HEK293T (cell line): Measurements from ENCODE around the gene HCRTR1.
A peak's percentile ranks its signal among the peaks of the same experiment; 100 is the strongest.

Source experiments
- CTCF ChIA-PET: fragments of 350-600 bp; formaldehyde crosslinking; extraction: SDS; loops from one replicate; lab custom pipeline; 2021; ENCODE audit warnings: antibody characterized with exemption, inconsistent platforms; lab: Yijun Ruan, JAX
- POLR2A ChIA-PET: fragments of 350-600 bp; formaldehyde crosslinking; extraction: SDS; loops from one replicate; lab custom pipeline; 2020; ENCODE audit warnings: antibody characterized with exemption, inconsistent platforms; lab: Yijun Ruan, JAX
- DNase-seq: peaks from one replicate; pipeline ENCODE4 v3.0.0; 2012; ENCODE audit warnings: mixed read lengths; ENCODE audit errors: extremely low spot score
- ARNT ChIP-seq: fragments of 450-650 bp; IDR thresholded peaks from 2 replicates; pipeline ENCODE4 v1.6.1; 2017; ENCODE audit warnings: mild to moderate bottlenecking
- BHLHE40 ChIP-seq: fragments of 450-650 bp; IDR thresholded peaks from 2 replicates; pipeline ENCODE4 v1.6.1; 2016; ENCODE audit warnings: mild to moderate bottlenecking, moderate library complexity, borderline replicate concordance
- CTBP1 ChIP-seq: fragments of 450-650 bp; IDR thresholded peaks from 2 replicates; pipeline ENCODE4 v1.6.1; 2016; ENCODE audit warnings: borderline replicate concordance
- ELF4 ChIP-seq: fragments of 450-650 bp; IDR thresholded peaks from 2 replicates; pipeline ENCODE4 v1.6.1; 2017; ENCODE audit warnings: antibody characterized with exemption
- FOXA1 ChIP-seq: fragments of 450-650 bp; IDR thresholded peaks from 2 replicates; pipeline ENCODE4 v1.6.1; 2016; ENCODE audit warnings: mild to moderate bottlenecking
- FOXK2 ChIP-seq: fragments of 450-650 bp; IDR thresholded peaks from 2 replicates; pipeline ENCODE4 v1.6.1; 2016; ENCODE audit warnings: mild to moderate bottlenecking
- FOXM1 ChIP-seq: fragments of 450-650 bp; IDR thresholded peaks from 2 replicates; pipeline ENCODE4 v1.6.1; 2017; ENCODE audit warnings: mild to moderate bottlenecking, borderline replicate concordance
- HDGF ChIP-seq: fragments of 450-650 bp; IDR thresholded peaks from 2 replicates; pipeline ENCODE4 v1.6.1; 2017; ENCODE audit warnings: antibody characterized with exemption, borderline replicate concordance
- L3MBTL2 ChIP-seq: fragments of 450-650 bp; conservative IDR thresholded peaks from 2 replicates; pipeline ENCODE4 v1.6.1; 2016; ENCODE audit warnings: mild to moderate bottlenecking
- LEF1 ChIP-seq: fragments of 450-650 bp; IDR thresholded peaks from 2 replicates; pipeline ENCODE4 v1.6.1; 2017; ENCODE audit warnings: mild to moderate bottlenecking, borderline replicate concordance
- NFRKB ChIP-seq: fragments of 450-650 bp; IDR thresholded peaks from 2 replicates; pipeline ENCODE4 v1.6.1; 2016; ENCODE audit warnings: mild to moderate bottlenecking, moderate library complexity
- PKNOX1 ChIP-seq: fragments of 450-650 bp; IDR thresholded peaks from 2 replicates; pipeline ENCODE4 v1.6.1; 2016
- SP1 ChIP-seq: fragments of 450-650 bp; IDR thresholded peaks from 2 replicates; pipeline ENCODE4 v1.6.1; 2017
- SUZ12 ChIP-seq: fragments of 450-650 bp; IDR thresholded peaks from 2 replicates; pipeline ENCODE4 v1.6.1; 2016; ENCODE audit warnings: mild to moderate bottlenecking
- TARDBP ChIP-seq: fragments of 450-650 bp; IDR thresholded peaks from 2 replicates; pipeline ENCODE4 v1.6.1; 2016
- ZNF384 ChIP-seq: fragments of 450-650 bp; IDR thresholded peaks from 2 replicates; pipeline ENCODE4 v1.6.1; 2016

HCRTR1 gene

DNA sequence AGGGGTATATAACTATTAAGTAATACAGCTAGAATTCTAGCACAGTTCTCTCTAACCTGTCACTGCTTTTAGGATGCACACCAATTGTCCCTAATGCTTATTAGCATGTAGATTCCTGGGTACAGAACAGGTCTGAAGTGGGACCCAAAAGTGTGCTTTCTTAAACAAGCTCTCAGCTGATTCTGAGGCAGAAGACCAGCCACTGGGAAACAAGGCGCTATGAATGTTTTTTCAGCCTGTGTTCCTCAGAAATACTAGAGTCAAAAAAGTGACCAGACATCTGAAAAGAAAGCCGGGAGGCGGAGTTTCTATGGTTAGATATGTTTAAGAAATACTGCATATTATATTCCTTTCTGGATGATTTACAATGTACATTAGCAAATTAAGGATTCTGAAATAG lies 25.4 kb downstream of the HCRTR1 start:
- TF ChIP-seq FOXA1 (no peak), SP1 (no peak), ZNF384 (no peak), L3MBTL2 (no peak), BHLHE40 (no peak), NFRKB (no peak), ELF4 (no peak), CTBP1 (no peak), LEF1 (no peak)
- no peak for DNase-seq
- POLR2A ChIA-PET: interaction anchor here (1.2 kb wide), 2 partner anchors 10 to 140 kb away, joined by 3 read pairs; no protein-coding TSS in a partner anchor
- CTCF ChIA-PET: no interaction called here

GRCh38 chr1:31643976-31644559 lies 26.6 kb downstream of the HCRTR1 start:
- DNase-seq: no peak
- POLR2A ChIA-PET: interaction anchor here (1.0 to 1.1 kb wide), 2 partner anchors 9 to 23 kb away, joined by 3 to 4 read pairs; no protein-coding TSS in a partner anchor
- no peak for TF ChIP-seq NFRKB
- TF ChIP-seq PKNOX1: no peak
- TF ChIP-seq ARNT: no peak
- no peak for TF ChIP-seq SP1
- no peak for TF ChIP-seq TARDBP
- no peak for TF ChIP-seq ELF4
- TF ChIP-seq HDGF: no peak
- TF ChIP-seq ZNF384: no peak
- no peak for TF ChIP-seq BHLHE40
- no peak for TF ChIP-seq SUZ12
- TF ChIP-seq FOXK2: no peak
- TF ChIP-seq L3MBTL2: no peak
- CTCF ChIA-PET: interaction anchor here (0.6 to 2.2 kb wide), 3 partner anchors 11 to 144 kb away, joined by 3 to 7 read pairs (median 5); no protein-coding TSS in a partner anchor

GRCh38 chr1:31644560-31645273 lies 27.2 kb downstream of the HCRTR1 start, which contains the start of gene PEF1:
Gene PEF1, minus strand, starts transcription at chr1:31644876. Its CDS starts 12 bp downstream, at chr1:31644864.
- TF ChIP-seq BHLHE40: no peak
- no peak for TF ChIP-seq FOXK2
- no peak for TF ChIP-seq FOXM1
- peak; percentile 100 for TF ChIP-seq PKNOX1
- peak; percentile 29; the same call in 1 of the 2 replicates for TF ChIP-seq CTBP1
- TF ChIP-seq ARNT: no peak
- TF ChIP-seq LEF1: no peak
- peak; percentile 22; the same call in 1 of the 2 replicates for TF ChIP-seq HDGF
- TF ChIP-seq SUZ12: no peak
- peak; percentile 84 for TF ChIP-seq SP1
- TF ChIP-seq NFRKB: no peak
- no peak for TF ChIP-seq ZNF384
- TF ChIP-seq L3MBTL2: peak; percentile 67
- TF ChIP-seq FOXA1: no peak
- TF ChIP-seq TARDBP: peak; percentile 92
- peak; percentile 75; the same call in 1 of the 2 replicates for TF ChIP-seq ELF4
- CTCF ChIA-PET: interaction anchor here (0.6 to 2.2 kb wide), 6 partner anchors 12 to 319 kb away, joined by 3 to 7 read pairs (median 4); no protein-coding TSS in a partner anchor
- POLR2A ChIA-PET: interaction anchor here (0.6 to 1.1 kb wide), 20 partner anchors 8 to 535 kb away, joined by 3 to 8 read pairs (median 3); partner anchors contain the start of gene TXLNA
- peak; percentile 100 for DNase-seq

GRCh38 chr1:31645274-31645568 lies 27.7 kb downstream of the HCRTR1 start:
- ChIA-PET POLR2A (interaction anchor here (0.6 to 1.1 kb wide), 18 partner anchors 8 to 534 kb away, joined by 3 to 8 read pairs (median 3); partner anchors contain the start of gene TXLNA), CTCF (interaction anchor here (0.8 to 2.2 kb wide), 5 partner anchors 12 to 319 kb away, joined by 3 to 7 read pairs (median 4); no protein-coding TSS in a partner anchor)

GRCh38 chr1:31646259-31646960 lies 28.9 kb downstream of the HCRTR1 start:
- TF ChIP-seq NFRKB (no peak), FOXA1 (no peak), SUZ12 (no peak), CTBP1 (no peak), ELF4 (no peak), HDGF (no peak), ZNF384 (no peak)
- ChIA-PET CTCF (no interaction called here), POLR2A (no interaction called here)
- DNase-seq: no peak

More at GRCh38 chr1:31645274-31645568, 27.7 kb downstream of the HCRTR1 start:
- DNase-seq: no peak
- TF ChIP-seq NFRKB (no peak), FOXK2 (no peak), L3MBTL2 (no peak)

DNA sequence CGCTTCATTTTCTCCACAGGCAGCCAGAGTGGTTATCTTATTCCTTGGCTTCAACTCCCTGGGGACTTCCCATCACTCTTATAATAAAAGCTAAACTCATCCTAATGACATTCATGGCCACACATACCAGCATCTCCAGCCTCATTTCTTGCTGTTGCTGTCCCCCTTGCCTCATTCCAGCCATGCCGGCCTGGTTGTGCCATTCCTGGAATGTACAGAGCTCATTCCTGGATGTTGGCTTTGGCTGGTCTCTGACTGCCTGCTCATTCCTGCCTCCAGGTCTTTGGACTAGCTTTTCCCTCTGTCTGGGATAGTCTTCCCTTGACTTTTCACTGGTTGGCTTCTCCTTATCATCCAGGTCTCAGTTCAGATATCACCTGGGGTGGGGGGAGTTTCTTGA lies 29.6 kb downstream of the HCRTR1 start:
- POLR2A ChIA-PET: no interaction called here
- DNase-seq: no peak
- CTCF ChIA-PET: no interaction called here
- TF ChIP-seq L3MBTL2 (no peak), SUZ12 (no peak), PKNOX1 (no peak), SP1 (no peak), LEF1 (no peak), HDGF (no peak), TARDBP (no peak), FOXM1 (no peak), CTBP1 (no peak), FOXA1 (no peak), ZNF384 (no peak), ELF4 (no peak), BHLHE40 (no peak), NFRKB (no peak), ARNT (no peak)
